HFF-Myc (cell line): ENCODE results near the gene LDB3.

Source experiments
- DNase-seq: peaks from one replicate; pipeline ENCODE4 v3.0.0-alpha.2; 2011; ENCODE audit warnings: low read depth; ENCODE audit errors: extremely low read depth
- H3K4me3 ChIP-seq: replicated peaks from 2 replicates; pipeline ENCODE4 v1.5.1; 2011; ENCODE audit warnings: low read depth, mild to moderate bottlenecking, control low read depth, low read length
- TF ChIP-seq, protein P1 (sequence below): IDR thresholded peaks from 2 replicates; pipeline ENCODE4 v1.5.1; 2012; ENCODE audit warnings: mild to moderate bottlenecking, low read depth, low read length, control low read depth; ENCODE audit errors: missing control alignments

The LDB3 gene

DNA sequence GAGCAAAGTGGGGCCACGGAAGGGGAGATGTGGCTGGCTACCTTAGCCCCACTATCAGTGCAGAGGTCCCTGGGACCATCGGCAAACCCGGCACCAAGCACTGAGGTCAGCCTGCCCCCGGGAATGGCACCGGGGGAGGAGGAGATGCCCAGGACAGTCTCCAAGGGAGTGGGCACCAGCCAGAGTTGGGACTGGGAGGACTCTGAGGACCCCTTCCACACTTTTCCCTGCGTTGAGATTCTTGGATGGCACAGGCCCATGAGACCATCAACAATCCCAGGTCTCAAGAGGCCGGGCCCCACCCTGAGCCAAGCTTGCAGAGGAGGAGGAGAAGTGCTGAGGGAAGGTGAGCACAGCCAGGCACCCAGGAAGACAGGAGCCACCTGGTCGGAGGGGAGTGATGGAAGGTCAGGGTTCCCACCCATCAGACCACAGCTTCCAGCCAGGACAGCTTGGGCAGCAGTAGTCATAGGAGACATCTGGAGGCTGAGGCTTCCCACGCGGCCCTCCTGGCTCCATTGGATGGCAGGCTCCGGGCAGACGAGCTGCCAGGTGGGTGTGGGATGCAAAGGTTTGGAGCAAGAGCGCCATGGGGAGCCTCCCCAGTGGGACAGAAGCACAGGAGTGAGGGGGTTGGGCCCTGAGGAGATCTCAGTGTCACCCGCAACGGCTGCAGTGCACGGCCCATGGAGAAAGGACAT is 16.5 kb upstream of the LDB3 start:
- TF ChIP-seq, protein P1, sequence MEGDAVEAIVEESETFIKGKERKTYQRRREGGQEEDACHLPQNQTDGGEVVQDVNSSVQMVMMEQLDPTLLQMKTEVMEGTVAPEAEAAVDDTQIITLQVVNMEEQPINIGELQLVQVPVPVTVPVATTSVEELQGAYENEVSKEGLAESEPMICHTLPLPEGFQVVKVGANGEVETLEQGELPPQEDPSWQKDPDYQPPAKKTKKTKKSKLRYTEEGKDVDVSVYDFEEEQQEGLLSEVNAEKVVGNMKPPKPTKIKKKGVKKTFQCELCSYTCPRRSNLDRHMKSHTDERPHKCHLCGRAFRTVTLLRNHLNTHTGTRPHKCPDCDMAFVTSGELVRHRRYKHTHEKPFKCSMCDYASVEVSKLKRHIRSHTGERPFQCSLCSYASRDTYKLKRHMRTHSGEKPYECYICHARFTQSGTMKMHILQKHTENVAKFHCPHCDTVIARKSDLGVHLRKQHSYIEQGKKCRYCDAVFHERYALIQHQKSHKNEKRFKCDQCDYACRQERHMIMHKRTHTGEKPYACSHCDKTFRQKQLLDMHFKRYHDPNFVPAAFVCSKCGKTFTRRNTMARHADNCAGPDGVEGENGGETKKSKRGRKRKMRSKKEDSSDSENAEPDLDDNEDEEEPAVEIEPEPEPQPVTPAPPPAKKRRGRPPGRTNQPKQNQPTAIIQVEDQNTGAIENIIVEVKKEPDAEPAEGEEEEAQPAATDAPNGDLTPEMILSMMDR, result no peak
- DNase-seq, result no peak
- no peak overlapping the region for H3K4me3 ChIP-seq

DNA sequence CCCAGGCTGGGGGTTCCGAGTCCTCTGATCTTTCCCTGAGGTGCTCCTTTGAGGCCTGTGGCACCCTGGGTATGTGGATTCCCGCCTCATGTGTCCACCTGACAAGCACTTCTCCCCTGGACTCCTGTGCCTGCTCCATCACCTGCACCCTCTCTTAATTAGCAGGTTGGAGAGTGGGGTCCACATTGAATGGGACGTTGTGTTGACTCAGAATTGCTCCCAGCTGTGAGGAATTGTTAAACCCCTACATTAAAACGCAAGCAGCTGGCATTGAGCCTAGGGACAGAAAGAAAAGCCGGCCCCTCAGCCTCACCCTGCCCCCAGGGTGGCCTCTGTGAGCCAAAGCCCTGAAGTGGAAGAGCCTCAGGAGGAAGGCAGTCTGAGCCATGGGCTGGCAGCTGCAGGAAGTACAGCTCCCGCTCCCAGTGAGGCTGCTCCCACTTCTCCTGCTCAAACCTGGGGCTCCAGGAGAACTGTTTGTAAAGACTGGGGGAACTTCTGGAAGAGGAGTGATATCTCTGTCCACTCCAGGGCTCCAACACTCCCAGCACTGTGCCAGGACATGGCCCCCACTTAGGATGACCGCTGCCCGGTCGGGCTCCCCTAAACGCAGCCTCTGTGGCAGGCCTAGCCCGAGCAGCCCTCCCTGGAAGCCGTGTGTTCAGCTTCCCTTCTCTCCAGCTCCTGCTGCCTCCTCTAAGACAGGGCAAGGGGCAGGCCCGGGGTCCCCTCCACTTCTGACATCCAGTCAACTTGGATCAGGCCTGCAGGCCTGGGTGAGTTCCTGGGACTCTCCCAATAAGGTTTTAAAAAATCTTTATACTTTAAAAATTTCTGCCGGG is 15.7 kb upstream of the LDB3 start:
- TF ChIP-seq, protein P1, result no peak
- no peak overlapping the region for H3K4me3 ChIP-seq
- DNase-seq, result no peak

DNA sequence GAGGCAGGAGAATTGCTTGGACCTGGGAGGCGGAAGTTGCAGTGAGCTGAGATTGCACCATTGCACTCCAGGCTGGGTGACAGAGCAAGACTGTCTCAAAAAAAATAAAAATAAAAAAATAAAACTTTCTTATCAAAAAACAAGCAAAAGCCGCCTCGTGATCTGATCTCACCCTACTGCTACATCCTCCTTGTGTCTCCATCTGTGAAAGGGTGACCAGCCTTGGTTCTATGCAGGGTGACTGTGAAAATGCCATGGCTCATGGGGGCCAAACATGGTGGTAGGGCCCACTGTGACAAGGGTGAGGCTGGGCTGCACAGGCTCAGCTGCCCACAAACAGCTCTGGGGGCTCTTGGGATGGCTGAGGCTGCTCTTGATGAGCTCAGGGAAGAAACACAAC is 14.9 kb upstream of the LDB3 start:
- no peak overlapping the region for H3K4me3 ChIP-seq
- TF ChIP-seq, protein P1, result no peak
- DNase-seq, result no peak

DNA sequence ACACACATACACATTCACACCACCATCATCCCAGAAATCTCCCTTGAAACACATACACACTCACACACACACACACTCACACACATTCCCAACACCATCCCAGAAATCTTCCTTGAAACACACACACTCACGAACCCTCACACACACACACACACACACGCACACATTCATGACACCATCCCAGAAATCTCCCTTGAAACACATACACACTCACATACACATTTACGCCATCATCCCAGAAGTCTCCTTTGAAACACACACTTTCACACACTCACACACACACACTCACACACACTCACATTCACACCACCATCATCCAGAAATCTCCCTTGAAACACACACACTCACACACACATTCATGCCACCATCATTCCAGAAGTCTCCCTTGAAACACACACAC is 14.3 kb upstream of the LDB3 start:
- TF ChIP-seq, protein P1, result no peak
- H3K4me3 ChIP-seq, result no peak overlapping the region
- no peak for DNase-seq

DNA sequence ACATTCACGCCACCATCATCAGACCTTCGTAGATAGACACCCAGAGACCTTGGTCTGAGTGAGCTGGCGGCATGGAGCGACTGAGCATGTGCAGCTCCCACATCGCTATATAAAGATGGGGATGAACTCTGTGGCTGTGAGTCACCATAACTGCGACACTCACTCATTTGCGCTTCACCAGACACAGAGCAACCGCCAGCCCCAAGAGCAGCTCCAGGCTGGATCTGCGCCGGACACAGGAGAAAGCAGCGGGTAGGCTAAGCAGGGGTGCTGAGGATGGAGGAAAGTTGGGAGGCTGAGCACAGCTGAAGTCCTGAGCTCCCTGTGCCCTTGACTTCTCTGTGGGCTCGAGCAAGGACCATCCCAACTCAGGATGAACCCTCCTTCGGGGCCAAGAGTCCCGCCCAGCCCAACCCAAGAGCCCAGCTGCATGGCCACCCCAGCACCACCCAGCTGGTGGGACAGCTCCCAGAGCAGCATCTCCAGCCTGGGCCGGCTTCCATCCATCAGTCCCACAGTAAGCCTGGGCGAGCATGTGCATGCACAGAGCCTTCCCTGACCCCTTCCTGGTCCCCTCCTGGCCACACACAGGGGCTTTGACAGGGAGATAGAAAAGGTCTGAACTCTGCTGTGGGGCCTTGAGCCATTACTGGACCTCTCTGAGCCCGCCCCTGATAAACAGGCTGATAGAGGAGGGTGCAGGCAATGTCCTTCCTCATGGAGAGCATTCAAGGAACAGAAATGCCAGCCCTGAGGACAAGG is 13.7 kb upstream of the LDB3 start, which contains the start of gene OPN4:
Gene OPN4 (plus strand): TSS at position 137 of the 762 bp plus-strand sequence. CDS start 237 bp downstream, at position 374.
- TF ChIP-seq, protein P1, result no peak
- H3K4me3 ChIP-seq, result no peak within 1 kb of the TSS
- no peak for DNase-seq

DNA sequence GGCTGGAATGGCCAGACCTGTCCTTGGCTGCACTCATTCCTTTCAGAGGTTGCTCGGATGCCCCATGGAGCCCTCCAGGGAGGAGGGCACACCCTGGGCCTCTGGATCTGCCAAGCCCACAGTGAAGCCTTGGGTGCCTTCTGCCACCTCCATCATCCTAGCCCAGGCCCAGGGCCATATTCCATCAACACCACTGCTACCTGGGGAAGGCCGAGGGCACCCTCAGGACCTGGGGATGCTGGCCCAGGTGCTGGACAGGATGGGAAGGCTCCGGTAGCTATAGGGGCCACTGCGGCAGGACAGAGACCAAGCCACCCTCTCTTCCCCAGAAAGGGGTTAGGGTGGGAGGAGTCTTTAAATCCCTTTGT is 13.2 kb upstream of the LDB3 start:
- H3K4me3 ChIP-seq, result no peak overlapping the region
- no peak for DNase-seq
- TF ChIP-seq, protein P1, result no peak
